A549 treated with AZD2906 at 1 μM for 4 hours (cell line): ENCODE measurements around the gene DDX21. TPM values are rescaled to one million over a fixed set of nuclear protein-coding genes. Genes with fewer than 3 reads are reported as not detected.

ENCODE experiments used
- total RNA-seq: library from RNA; stranded (reverse); fragments of 200-300 nt; extraction: Qiagen RNA extraction; gene quantifications from 5 replicates; pipeline ENCODE4 v1.2.3, GENCODE V29; 2022

Gene DDX21
- total RNA-seq, result 108 to 166 TPM (median 121 TPM) in 5 replicates

GRCh38 chr10:68955832-68956532, at the start of gene DDX21:
Gene DDX21, plus strand, starts transcription at chr10:68956170. Its CDS starts 56 bp downstream, at chr10:68956226.

DNA sequence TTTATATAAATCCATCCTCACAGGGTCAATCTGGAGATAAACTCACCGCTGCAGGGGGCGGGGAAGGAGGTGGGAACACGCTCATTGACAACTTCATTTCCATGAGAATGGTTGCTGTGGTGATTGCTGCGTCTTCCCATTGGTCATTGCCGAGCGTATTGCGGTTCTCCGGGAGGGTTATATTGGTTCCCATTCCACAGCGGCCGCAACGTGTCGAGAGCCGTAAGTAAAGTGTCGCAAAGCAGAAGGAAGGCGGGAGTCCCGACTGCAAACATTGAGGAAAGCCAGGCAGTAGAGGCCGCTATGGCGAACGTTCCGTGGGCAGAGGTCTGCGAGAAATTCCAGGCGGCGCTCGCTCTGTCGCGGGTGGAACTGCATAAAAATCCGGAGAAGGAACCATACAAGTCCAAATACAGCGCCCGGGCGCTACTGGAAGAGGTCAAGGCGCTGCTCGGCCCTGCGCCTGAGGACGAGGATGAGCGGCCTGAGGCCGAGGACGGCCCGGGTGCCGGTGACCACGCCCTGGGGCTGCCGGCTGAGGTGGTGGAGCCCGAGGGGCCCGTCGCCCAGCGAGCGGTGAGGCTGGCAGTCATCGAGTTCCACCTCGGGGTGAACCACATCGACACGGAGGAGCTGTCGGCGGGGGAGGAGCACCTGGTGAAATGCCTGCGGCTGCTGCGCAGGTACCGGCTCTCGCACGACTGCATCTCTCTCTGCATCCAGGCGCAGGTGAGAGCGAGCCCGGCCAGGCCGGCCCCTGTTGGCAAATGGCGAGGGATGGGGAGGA, 32.8 kb downstream of the DDX21 start, which contains the start of gene KIFBP:
Gene KIFBP (plus strand): TSS at position 274 of the 787 bp plus-strand sequence. CDS start 30 bp downstream, at position 304.

Other genes with a start within 250 kb of the DDX21 start
- gene CCAR1, start 234.9 kb upstream of the DDX21 start, total RNA-seq, result 52.3 to 76.9 TPM (median 58.0 TPM) in 5 replicates
- 0.56 to 0.83 TPM (median 0.61 TPM) in 5 replicates for gene STOX1, start 128.6 kb upstream of the DDX21 start, total RNA-seq
- gene DDX50, start 54.9 kb upstream of the DDX21 start, total RNA-seq, result 29.6 to 41.8 TPM (median 33.1 TPM) in 5 replicates
- gene KIFBP, start 32.6 kb downstream of the DDX21 start, total RNA-seq, result 41.4 to 48.2 TPM (median 46.1 TPM) in 5 replicates
- 93.8 to 136 TPM (median 99.6 TPM) in 5 replicates for gene SRGN, start 131.9 kb downstream of the DDX21 start, total RNA-seq
- gene VPS26A, start 168.0 kb downstream of the DDX21 start, total RNA-seq, result 45.7 to 73.3 TPM (median 50.1 TPM) in 5 replicates
- gene SUPV3L1, start 224.1 kb downstream of the DDX21 start, total RNA-seq, result 30.0 to 33.0 TPM (median 31.2 TPM) in 5 replicates